ENCODE measurements around the gene UMAD1. TPM values are rescaled to one million over a fixed set of nuclear protein-coding genes. Genes with fewer than 3 reads are reported as not detected.

UMAD1 gene
- total RNA-seq, result 20.3 TPM

DNA sequence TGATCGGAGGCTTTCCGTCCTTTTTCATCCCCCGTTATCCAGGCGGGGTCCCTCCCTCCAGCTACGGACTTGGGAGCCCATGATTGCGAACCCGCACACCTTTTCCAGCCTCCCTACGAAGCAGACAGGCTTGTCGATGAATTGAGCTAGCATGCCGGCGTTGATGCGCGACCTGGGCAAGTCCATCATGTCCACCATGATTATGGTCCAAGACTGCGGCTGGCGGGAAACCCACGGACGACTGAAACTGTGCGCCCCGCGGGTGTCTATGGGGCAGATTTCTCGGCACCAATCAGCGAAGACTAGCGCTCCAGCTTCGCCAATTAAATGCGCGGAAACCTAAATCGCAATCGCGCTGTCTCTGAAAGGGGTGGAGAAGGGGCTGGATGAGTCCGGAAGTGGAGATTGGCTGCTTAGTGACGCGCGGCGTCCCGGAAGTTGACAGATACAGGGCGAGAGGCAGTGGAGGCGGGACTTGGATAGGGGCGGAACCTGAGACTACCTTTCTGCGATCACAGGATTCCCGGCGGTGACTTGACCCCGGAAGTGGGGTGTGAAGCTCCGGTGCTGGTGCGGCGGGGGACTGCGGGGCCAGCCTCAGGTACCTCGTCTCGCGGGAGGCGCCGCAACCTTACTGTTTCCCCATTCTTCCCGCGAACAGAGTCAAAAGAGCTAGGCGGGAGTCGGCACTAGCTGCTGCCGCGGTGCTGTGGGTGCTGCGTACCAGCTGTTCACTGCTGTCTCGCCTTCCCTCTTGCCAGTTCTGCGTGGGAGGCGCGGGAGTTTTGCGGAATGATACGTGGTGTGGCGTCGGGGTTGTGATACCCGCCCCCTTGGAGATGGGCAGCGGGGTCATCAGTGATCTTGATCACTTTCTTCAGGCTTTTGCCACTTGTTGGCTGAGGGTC, at the start of gene UMAD1:
Gene UMAD1, plus strand, starts transcription at position 532 of the 908 bp plus-strand sequence. CDS start 32,620 bp downstream, outside the sequence.
- peak; percentile 99 for DNase-seq (ENCODE audit: low spot score)

DNA sequence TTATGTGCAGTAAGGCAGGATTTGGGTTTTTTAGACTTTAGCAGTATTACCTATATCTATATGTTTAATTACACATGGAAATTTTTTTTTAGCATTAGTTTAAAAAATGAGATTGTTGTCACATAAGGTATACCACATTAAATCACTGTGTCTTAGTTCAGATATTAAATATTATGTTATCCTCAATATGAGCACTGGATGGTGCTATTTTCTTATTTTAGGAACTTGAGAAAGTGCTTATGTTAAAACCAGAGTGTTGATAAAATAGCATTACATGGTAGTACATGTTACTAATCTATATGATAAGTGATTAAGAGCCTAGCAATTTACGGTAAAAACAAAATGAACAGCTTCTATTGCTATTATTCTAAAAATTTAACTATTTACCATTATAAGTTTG, 45.1 kb upstream of the UMAD1 start:
- no peak for DNase-seq (ENCODE audit: low spot score)

DNA sequence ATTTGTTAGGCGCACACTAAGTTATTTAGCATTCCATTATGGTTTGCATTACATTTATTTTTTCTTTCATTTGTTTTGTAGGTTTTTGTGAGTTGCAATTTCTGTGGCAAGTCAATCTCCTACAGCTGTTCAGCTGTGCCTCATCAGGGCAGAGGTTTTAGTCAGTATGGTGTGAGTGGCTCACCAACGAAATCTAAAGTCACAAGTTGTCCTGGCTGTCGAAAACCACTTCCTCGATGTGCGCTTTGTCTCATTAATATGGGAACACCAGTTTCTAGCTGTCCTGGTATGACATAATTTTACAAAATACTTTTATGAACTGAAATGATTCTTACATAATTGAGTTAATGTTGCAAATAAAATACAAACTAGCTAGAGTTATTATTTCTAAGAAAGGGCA, 44.4 kb upstream of the UMAD1 start:
- DNase-seq (ENCODE audit: low spot score), result peak; percentile 21

DNA sequence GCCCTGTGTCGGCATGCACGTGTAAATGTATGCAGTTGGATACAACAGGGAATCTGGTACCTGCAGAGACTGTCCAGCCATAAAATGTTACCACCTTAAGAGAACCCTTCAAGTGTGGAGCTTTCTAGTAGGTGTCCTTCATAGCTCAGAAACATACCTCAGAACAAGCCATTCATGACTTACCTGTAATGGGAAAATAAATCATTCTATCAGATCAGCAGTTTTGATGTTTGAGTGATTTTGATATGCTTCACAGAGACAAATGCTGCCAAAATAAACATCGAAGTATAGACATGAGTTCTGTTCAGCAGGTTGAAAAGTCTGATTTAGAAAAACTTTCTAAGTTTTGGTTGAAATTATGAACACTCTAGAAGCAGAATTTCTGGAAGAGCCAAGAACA, 33.5 kb upstream of the UMAD1 start:
- no peak for DNase-seq (ENCODE audit: low spot score)

DNA sequence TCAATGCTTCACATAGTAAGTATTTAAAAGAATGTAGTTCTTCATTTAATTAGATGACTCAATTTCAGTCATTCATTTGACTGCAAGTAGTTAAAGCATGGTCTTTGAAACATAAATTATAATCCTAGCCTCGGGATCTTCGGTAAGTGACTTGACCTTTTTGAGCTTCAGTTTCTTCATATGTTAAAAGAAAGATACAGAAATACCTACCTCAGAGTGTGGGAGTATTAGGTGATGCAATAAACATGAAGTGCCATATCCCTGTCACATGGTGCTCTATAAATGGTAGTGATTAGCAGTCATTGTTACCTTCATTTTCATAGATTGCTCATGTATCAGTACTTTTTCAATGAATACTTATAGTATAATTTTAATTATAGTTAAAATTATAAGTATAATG, 31.2 kb upstream of the UMAD1 start:
- no peak for DNase-seq (ENCODE audit: low spot score)

DNA sequence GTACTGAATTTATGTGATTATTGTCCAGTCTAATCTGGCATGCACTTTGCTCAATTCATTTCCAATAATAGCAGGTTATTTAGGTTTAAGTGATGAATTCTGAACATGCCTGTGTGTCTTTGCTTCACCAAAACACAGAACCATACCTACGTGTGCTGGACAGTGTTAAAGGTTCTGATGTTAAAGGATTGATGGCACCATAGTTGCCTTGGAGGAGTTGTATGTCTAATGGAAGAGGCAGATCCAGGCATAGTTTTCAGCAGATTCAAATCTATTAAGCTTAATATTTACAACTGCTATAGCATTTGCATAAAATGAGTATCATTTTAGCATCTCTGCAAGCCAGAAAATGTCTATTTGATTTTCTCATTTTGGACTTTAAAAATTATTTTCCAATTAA, 28.0 kb upstream of the UMAD1 start:
- DNase-seq (ENCODE audit: low spot score), result no peak

DNA sequence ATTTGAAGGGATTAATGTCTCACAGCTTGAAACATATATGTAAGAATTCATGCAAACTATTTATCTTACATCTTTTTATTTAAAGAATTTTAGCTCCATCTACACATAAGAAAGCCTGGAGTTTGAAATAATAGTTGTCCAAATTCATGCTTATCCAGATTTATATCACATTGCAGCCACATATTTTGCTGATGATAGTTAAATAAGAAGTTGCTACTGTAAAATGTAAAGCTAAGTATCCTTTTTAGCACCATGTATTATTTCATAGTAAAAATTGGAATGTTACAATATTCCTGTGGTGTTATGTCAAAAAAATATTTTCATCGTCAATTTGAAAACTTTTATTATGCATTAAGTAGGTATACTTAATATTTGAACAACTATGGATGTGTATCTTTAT, 27.3 kb upstream of the UMAD1 start:
- no peak for DNase-seq (ENCODE audit: low spot score)

DNA sequence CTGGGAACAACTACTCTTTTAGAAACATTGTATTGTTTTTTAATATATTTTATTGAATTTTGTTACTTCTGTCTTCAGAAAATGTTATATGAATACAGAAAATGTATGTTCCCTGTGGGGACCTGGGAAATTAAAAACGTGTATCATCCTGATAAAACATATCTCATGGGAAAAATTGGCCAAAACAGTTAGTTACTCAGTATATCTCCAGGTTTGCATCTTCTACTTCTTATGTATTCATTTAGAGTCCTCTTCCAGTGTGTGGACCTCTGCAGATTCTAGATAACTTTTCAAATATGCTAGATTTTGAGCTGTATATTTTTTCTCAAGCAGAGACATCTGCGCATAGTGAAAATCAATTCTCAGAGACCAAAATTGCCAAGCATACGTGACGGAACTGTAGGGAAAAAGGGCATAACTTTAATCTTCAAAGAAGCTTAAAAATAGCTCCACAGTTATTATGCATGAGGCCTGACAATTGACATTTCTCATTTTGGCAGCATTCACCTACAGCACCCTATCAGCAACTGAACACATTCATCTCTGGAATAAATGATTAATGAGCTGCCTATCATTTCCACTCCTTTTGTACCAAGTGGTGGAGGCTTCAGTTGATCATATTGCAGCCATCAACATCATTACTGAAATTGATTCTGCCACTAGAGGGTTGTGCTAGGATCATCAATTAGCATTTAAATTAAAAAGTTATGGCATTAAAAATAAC, 26.4 kb upstream of the UMAD1 start:
- DNase-seq (ENCODE audit: low spot score), result no peak

DNA sequence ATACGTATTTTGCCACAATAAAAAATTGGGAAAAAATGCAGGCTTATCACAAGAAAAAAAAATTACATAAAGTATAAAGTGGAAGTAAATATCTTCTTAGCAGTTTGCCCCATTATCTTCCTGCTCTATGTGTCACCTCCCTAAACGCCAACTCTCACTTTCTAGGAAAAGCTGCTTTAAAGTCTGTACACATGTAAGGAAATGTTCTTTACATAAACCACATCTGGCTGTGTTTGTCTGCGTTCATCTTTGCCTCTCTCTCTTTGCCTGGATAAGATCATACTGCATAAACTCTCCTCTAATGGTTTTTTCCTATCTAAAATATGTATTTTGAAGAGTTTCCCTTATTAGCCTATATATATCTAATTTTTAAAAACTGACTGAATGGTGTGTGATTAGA, 23.0 kb upstream of the UMAD1 start:
- DNase-seq (ENCODE audit: low spot score), result no peak

DNA sequence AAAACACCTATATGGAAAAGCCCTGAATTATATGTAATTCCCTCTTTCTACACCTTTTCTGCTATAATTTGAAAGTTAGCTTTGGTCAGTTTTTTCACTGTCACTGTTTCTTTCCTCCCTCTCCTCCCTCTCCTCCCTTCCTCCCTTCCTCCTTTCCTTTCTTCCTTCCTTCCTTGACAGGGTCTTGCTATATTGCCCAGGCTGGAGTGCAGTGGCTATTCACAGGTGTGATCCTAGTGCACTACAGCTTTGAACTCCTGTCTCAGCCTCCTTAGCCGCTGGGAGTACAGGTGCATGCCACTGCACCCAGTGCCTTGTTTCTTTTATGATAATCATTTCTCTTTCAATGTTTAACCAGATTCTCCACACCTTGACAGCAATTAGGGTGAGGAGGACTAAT, 22.1 kb upstream of the UMAD1 start:
- no peak for DNase-seq (ENCODE audit: low spot score)

DNA sequence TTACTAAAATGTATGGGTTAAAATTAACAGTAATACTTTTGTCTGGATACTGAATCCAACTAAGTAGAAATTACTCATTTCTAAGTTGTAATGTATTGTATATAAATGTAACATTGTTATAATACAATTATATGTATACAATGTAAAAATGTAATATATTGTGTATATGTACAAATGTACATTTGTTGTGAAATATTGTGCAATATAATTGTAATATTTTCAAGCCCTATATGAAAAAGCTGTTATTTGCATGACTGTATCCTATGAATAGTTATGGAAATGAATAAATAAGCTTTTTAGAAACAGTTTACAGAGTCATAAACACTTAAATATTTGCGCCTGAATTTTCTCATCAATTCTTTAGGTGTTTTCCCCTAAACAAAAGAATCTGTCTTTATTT, 20.3 kb upstream of the UMAD1 start:
- no peak for DNase-seq (ENCODE audit: low spot score)

DNA sequence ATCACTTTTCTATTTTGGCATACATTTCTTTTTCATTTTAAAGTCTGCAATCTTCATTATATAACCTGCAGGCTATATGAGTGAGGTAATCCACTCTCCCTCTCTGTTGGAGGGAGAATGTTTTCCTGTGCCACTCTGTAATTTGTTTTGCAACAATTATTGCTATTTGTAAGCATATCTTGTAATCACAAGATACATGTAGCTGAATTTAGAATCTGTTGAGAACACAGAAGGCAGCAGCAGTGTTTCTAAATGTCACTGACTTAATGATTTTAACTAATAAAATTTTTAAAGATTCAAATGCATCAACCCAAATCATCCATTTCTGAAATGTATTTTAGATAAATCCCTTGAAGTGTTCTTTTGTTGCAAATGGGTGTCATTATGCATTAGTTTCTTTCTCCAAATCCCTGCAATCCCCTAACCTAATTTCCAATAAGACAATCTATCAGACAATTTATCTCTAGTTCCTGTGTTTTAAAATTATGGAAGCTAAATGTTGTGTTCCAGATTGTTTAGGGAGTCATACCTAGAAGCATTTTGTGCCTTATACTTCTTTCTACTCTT, 19.8 kb upstream of the UMAD1 start:
- no peak for DNase-seq (ENCODE audit: low spot score)

DNA sequence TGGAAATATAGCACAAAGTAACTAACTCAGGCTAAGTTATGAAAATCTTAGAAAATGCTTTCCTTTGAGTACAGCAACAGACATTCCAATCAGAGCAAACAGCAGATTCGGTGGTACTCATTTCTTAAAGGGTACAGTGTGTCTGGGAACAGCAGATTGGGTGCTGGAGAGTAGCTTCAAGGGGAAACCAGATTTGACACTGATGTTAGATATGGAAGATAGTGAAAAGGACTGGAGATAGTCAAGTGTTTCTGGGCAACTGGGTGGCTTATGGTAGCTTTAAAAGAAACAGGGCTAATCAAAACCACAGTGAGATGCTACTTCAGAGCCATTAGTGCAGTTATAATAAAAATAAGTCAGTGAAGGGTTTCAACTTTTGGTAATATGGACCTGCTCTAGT, 12.1 kb upstream of the UMAD1 start:
- DNase-seq (ENCODE audit: low spot score), result no peak

DNA sequence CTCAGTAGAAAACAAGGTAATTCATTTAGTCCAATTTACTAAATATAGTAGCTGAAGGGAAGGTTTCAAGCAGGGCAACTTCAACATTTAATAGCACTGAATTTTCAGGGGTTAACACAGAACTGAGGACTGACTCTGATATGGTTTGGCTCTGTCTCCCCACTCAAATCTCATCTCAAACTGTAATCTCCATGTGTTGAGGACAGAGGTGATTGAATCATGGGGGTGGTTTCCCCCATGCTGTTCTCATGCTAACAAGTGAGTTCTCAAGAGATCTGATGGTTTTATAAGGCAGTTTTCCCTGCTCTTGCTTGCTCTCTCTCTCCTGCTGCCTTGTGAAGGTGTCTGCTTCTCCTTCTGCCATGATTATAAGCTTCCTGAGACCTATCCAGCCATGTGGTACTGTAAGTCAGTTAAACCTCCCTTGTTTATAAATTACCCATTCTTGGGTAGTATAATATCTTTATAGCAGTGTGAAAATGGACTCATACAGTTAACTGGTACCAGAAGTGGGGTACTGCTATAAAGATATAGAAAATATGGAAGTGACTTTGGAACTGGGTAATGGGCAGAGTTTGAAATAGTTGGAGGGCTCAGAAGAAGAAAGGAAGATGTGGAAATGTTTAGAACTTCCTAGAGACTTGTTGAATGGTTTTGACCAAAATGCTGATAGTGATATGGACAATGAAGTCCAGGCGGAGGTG, 9.8 kb upstream of the UMAD1 start:
- DNase-seq (ENCODE audit: low spot score), result no peak

DNA sequence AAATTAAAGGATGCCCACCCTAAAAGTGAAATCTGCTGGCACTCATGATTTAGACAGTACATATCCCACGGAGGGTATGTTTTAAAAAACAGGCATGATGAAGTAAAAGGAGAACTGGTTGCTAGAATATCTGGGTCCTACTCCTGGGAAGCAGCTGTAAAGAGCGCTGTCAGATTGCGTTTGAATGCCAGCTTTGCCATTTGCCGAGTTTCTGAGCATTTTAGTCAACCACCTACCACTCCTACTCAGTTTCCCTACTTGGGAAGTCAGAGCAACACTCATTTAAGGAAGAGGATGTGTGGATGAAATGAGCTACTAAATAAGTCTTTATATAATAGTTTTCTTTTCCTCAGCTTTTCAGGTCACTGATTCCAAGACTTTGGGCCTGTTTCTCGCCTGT, 1.1 kb upstream of the UMAD1 start:
- DNase-seq (ENCODE audit: low spot score), result no peak

DNA sequence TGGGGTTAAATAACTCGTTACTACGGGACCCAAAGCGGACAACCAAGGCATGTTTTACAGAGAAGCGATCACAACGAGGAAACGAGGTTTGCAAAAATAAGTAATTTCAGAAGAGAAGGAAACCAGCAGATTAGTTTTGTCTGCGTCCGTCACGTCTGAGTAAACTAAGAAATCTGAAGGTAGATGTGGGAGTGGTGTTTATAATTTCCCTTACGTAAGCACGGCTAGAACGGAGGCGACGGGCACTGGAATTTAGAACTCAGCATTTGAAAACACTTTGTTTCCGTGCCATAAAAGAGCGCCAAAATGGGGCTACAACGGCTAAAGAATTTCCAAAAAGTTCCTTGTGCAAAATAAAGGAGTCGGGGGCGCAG, 718 bp upstream of the UMAD1 start:
- no peak for DNase-seq (ENCODE audit: low spot score)

DNA sequence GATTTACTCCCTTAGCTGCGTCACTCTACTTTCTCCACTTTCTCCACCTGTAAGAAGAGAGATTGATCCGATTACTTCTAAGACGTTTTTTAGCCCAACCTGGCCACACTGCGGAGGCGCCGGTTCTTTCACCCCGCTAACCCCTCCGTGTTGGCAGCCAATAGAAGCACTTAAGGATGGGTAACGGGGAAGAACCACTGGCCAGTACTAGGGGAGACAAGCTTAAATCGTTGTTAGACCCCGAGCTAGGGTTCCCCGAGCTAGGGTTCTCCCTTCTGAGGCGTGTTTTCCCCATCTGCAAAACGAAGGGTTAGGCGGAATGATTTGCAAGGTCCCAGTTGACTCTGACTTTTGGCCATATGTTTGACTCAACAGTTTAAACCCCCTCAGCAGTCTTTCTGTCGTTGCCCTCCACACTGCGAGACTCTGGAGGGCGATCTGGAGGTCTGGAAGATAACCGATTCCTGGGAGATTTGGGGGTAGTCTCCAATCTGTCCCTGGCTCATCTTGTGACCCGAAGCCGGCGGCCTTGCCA, 644 bp downstream of the UMAD1 start:
- DNase-seq (ENCODE audit: low spot score), result no peak

DNA sequence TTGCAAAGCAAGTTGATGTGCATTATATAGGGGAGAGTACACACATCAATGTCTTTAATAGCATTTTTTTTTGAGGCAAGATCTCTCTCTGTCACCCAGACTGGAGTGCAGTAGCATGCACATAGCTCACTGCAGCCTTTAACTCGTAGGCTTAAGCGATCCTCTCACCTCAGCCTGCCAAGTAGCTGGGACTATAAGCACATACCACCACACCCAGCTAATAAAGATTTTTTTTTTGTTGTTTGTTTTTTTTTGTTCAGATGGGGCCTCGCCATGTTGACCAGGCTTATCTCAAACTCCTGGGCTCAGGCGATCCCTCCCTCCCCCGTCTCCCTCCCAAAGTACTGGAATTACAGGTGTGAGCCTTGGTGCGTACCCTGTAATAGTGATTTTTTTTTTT, 1.5 kb downstream of the UMAD1 start:
- no peak for DNase-seq (ENCODE audit: low spot score)

DNA sequence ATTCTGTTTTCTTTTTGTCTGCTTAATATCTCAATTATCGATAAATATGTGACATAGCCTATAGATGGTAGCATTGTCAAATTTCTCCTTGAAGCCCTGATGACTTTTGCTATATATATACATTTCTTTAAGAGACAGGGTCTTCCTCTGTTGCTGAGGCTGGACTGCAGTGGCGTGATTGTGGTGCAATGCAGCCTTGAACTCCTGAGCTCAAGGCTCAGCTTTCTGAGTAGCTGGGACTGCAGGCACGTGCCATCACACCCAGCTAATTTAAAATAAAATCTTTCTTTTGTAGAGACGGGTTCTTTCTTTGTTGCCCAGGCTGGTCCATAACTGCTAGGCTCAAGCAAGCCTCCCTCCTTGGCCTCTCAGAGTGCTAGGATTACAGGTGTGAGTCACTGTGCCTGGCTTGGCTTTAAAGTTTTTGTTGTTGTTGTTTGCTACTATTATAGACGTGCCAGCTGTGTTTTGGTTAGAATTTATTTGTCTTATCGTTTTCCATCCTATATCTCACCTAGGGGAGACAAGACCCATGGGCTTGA, 7.0 kb downstream of the UMAD1 start:
- no peak for DNase-seq (ENCODE audit: low spot score)

DNA sequence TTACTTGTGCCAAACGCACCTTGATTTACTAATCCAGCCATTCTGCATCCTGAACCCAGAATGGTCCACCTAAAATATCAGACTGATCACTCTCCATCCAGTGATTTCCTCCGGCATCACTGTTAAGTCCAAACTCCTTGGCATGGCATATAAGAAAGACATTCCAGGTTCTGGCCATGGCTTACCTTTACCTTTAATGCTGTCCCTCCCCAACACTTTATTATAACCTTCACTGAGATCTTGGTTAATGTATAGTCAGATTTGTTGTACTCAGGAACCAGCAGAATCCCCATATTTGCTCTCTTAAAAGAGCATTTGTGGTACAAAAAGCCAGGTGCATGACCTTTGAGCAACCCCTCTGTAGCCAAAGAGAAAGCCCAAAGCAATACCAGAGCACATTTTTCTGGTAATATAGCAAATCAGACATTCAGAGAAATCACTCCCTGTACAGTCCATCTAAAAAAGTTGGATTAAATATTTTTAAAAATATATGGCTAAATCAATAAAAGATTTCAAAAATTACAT, 10.2 kb downstream of the UMAD1 start:
- no peak for DNase-seq (ENCODE audit: low spot score)

DNA sequence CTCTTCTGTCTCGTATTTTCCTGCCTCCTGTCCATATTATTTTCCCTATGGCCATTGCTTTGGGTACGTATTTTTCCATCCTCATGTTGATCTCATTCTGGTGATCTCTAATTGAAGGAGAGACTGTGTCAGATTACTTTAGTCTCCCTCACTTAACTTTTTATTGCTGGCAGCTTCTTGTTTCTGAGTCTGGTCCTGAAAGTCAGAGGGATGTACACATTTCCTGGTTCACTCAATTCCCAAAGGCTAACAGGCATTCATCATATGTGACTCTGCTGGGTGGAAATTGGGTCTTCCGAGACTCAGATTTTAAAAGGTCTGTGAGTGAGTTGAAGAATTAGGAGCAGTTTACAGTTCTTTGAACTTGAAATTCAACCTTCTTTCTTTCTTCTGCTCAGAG, 10.9 kb downstream of the UMAD1 start:
- DNase-seq (ENCODE audit: low spot score), result no peak
